ENCODE data around the gene ATP5PD.
A peak's percentile ranks its signal among the peaks of the same experiment; 100 is the strongest.

Gene ATP5PD

GRCh38 chr17:75069783-75070182, 23.0 kb upstream of the ATP5PD start:
- no peak overlapping the region for H3K4me3 Mint-ChIP-seq
- peaks cover 42% of the 10 kb centered on the region for H3K4me1 Mint-ChIP-seq
- no peak overlapping the region for H3K27ac Mint-ChIP-seq
- no peaks in the 10 kb centered on the region for H3K9me3 Mint-ChIP-seq
- H3K36me3 Mint-ChIP-seq: peaks cover 10% of the 10 kb centered on the region
- CTCF ChIA-PET: interaction anchor here (0.7 to 2.8 kb wide), 10 partner anchors 10 to 132 kb away, joined by 3 to 12 read pairs (median 5); partner anchors contain the start of genes NT5C and SLC16A5
- peak; percentile 49 for DNase-seq
- peaks cover 4% of the 10 kb centered on the region for H3K27me3 Mint-ChIP-seq

GRCh38 chr17:75068750-75069149, 22.0 kb upstream of the ATP5PD start:
- Mint-ChIP-seq H3K9me3 (no peaks in the 10 kb centered on the region), H3K4me1 (peaks cover 46% of the 10 kb centered on the region), H3K4me3 (no peak overlapping the region), H3K27ac (peak overlapping the region; percentile 64), H3K36me3 (peaks cover 19% of the 10 kb centered on the region), H3K27me3 (no peaks in the 10 kb centered on the region)
- CTCF ChIA-PET: interaction anchor here (0.7 to 2.8 kb wide), 4 partner anchors 13 to 45 kb away, joined by 3 to 12 read pairs (median 5); no protein-coding TSS in a partner anchor
- DNase-seq: no peak

GRCh38 chr17:75067856-75068255, 21.1 kb upstream of the ATP5PD start:
- Mint-ChIP-seq H3K36me3 (peaks cover 25% of the 10 kb centered on the region), H3K4me3 (peak overlapping the region; percentile 46), H3K27ac (peak overlapping the region; percentile 91)

GRCh38 chr17:75065562-75066151, 18.9 kb upstream of the ATP5PD start:
- no peak for DNase-seq
- H3K9me3 Mint-ChIP-seq: no peaks in the 10 kb centered on the region
- no peaks in the 10 kb centered on the region for H3K27me3 Mint-ChIP-seq
- H3K4me1 Mint-ChIP-seq: peaks cover 59% of the 10 kb centered on the region
- no peak overlapping the region for H3K4me3 Mint-ChIP-seq
- H3K27ac Mint-ChIP-seq: peak overlapping the region; percentile 80
- peaks cover 41% of the 10 kb centered on the region for H3K36me3 Mint-ChIP-seq
- CTCF ChIA-PET: no interaction called here

More at GRCh38 chr17:75067856-75068255, 21.1 kb upstream of the ATP5PD start:
- peak; percentile 69 for DNase-seq
- Mint-ChIP-seq H3K27me3 (no peaks in the 10 kb centered on the region), H3K4me1 (peaks cover 47% of the 10 kb centered on the region), H3K9me3 (no peaks in the 10 kb centered on the region)
- CTCF ChIA-PET: interaction anchor here (0.7 to 2.2 kb wide), 5 partner anchors 12 to 134 kb away, joined by 3 to 5 read pairs (median 3); no protein-coding TSS in a partner anchor

GRCh38 chr17:75064867-75065561, 18.2 kb upstream of the ATP5PD start:
- H3K9me3 Mint-ChIP-seq: no peaks in the 10 kb centered on the region
- CTCF ChIA-PET: no interaction called here
- peaks cover 45% of the 10 kb centered on the region for H3K36me3 Mint-ChIP-seq
- no peaks in the 10 kb centered on the region for H3K27me3 Mint-ChIP-seq
- no peak overlapping the region for H3K4me3 Mint-ChIP-seq
- DNase-seq: no peak
- H3K27ac Mint-ChIP-seq: peak overlapping the region; percentile 80
- H3K4me1 Mint-ChIP-seq: peaks cover 61% of the 10 kb centered on the region

- CTCF ChIA-PET: no interaction called here
- H3K4me1 Mint-ChIP-seq: peaks cover 63% of the 10 kb centered on the region
- H3K9me3 Mint-ChIP-seq: no peaks in the 10 kb centered on the region
- no peak overlapping the region for H3K4me3 Mint-ChIP-seq
- no peak for DNase-seq
- H3K27me3 Mint-ChIP-seq: no peaks in the 10 kb centered on the region
- peak overlapping the region; percentile 62 for H3K27ac Mint-ChIP-seq
- H3K36me3 Mint-ChIP-seq: peaks cover 49% of the 10 kb centered on the region
Observed at GRCh38 chr17:75064460-75064859, 17.7 kb upstream of the ATP5PD start.

GRCh38 chr17:75064040-75064439, 17.3 kb upstream of the ATP5PD start:
- no peak for DNase-seq
- Mint-ChIP-seq H3K4me3 (no peak overlapping the region), H3K27ac (no peak overlapping the region), H3K4me1 (peaks cover 64% of the 10 kb centered on the region), H3K36me3 (peaks cover 51% of the 10 kb centered on the region), H3K27me3 (no peaks in the 10 kb centered on the region), H3K9me3 (no peaks in the 10 kb centered on the region)
- CTCF ChIA-PET: no interaction called here

GRCh38 chr17:75063626-75064025, 16.9 kb upstream of the ATP5PD start:
- peaks cover 51% of the 10 kb centered on the region for H3K36me3 Mint-ChIP-seq
- H3K4me3 Mint-ChIP-seq: no peak overlapping the region
- no peak for DNase-seq
- H3K27me3 Mint-ChIP-seq: no peaks in the 10 kb centered on the region
- no peak overlapping the region for H3K27ac Mint-ChIP-seq
- H3K4me1 Mint-ChIP-seq: peaks cover 61% of the 10 kb centered on the region
- CTCF ChIA-PET: interaction anchor here (1.5 kb wide), 1 partner anchor 14 kb away, joined by 3 read pairs; no protein-coding TSS in a partner anchor
- H3K9me3 Mint-ChIP-seq: no peaks in the 10 kb centered on the region

- Mint-ChIP-seq H3K36me3 (peaks cover 51% of the 10 kb centered on the region), H3K4me1 (peaks cover 59% of the 10 kb centered on the region), H3K9me3 (no peaks in the 10 kb centered on the region), H3K27me3 (no peaks in the 10 kb centered on the region), H3K27ac (no peak overlapping the region), H3K4me3 (no peak overlapping the region)
- CTCF ChIA-PET: interaction anchor here (1.2 to 1.5 kb wide), 2 partner anchors 14 to 102 kb away, joined by 3 read pairs; no protein-coding TSS in a partner anchor
- DNase-seq: no peak
Observed at GRCh38 chr17:75063201-75063600, 16.4 kb upstream of the ATP5PD start.

- no peak for DNase-seq
- Mint-ChIP-seq H3K36me3 (peaks cover 54% of the 10 kb centered on the region), H3K9me3 (no peaks in the 10 kb centered on the region), H3K4me3 (no peak overlapping the region), H3K4me1 (peaks cover 46% of the 10 kb centered on the region), H3K27ac (no peak overlapping the region), H3K27me3 (no peaks in the 10 kb centered on the region)
- CTCF ChIA-PET: interaction anchor here (0.6 to 3.0 kb wide), 6 partner anchors 10 to 140 kb away, joined by 3 to 25 read pairs (median 9); partner anchors contain the start of genes KCTD2 and NT5C
Observed at GRCh38 chr17:75061618-75062017, 14.8 kb upstream of the ATP5PD start.

- Mint-ChIP-seq H3K27me3 (no peaks in the 10 kb centered on the region), H3K27ac (no peak overlapping the region), H3K9me3 (no peaks in the 10 kb centered on the region), H3K4me3 (no peak overlapping the region), H3K36me3 (peaks cover 55% of the 10 kb centered on the region), H3K4me1 (peaks cover 44% of the 10 kb centered on the region)
- CTCF ChIA-PET: interaction anchor here (0.6 to 3.0 kb wide), 9 partner anchors 11 to 204 kb away, joined by 3 to 25 read pairs (median 4); partner anchors contain the start of genes KCTD2 and NT5C
- DNase-seq: no peak
Observed at GRCh38 chr17:75061055-75061438, 14.3 kb upstream of the ATP5PD start.

GRCh38 chr17:75060434-75061054, 13.8 kb upstream of the ATP5PD start:
- Mint-ChIP-seq H3K4me1 (peaks cover 41% of the 10 kb centered on the region), H3K36me3 (peaks cover 54% of the 10 kb centered on the region), H3K27me3 (no peaks in the 10 kb centered on the region), H3K9me3 (no peaks in the 10 kb centered on the region), H3K27ac (no peak overlapping the region), H3K4me3 (no peak overlapping the region)
- no peak for DNase-seq
- CTCF ChIA-PET: interaction anchor here (0.6 to 3.0 kb wide), 15 partner anchors 9 to 204 kb away, joined by 3 to 25 read pairs (median 6); partner anchors contain the start of gene NT5C

GRCh38 chr17:75059369-75060345, 12.9 kb upstream of the ATP5PD start:
- H3K27me3 Mint-ChIP-seq: no peaks in the 10 kb centered on the region
- H3K4me3 Mint-ChIP-seq: no peak overlapping the region
- H3K27ac Mint-ChIP-seq: peak overlapping the region; percentile 66
- H3K9me3 Mint-ChIP-seq: no peaks in the 10 kb centered on the region
- H3K4me1 Mint-ChIP-seq: peaks cover 32% of the 10 kb centered on the region
- CTCF ChIA-PET: interaction anchor here (0.8 to 3.0 kb wide), 16 partner anchors 8 to 142 kb away, joined by 3 to 25 read pairs (median 6); partner anchors contain the start of genes HID1 and NT5C
- DNase-seq: no peak
- H3K36me3 Mint-ChIP-seq: peaks cover 50% of the 10 kb centered on the region
